GM21825 (cell line): ENCODE measurements around the gene PLEKHG4.

Experiments
- ATAC-seq: cut with Tn5 transposase; IDR thresholded peaks from one replicate; pipeline ENCODE4 v1.9.1; 2021; ENCODE audit warnings: mild to moderate bottlenecking, moderate library complexity; ENCODE audit not compliant: unreplicated experiment

PLEKHG4 gene

DNA sequence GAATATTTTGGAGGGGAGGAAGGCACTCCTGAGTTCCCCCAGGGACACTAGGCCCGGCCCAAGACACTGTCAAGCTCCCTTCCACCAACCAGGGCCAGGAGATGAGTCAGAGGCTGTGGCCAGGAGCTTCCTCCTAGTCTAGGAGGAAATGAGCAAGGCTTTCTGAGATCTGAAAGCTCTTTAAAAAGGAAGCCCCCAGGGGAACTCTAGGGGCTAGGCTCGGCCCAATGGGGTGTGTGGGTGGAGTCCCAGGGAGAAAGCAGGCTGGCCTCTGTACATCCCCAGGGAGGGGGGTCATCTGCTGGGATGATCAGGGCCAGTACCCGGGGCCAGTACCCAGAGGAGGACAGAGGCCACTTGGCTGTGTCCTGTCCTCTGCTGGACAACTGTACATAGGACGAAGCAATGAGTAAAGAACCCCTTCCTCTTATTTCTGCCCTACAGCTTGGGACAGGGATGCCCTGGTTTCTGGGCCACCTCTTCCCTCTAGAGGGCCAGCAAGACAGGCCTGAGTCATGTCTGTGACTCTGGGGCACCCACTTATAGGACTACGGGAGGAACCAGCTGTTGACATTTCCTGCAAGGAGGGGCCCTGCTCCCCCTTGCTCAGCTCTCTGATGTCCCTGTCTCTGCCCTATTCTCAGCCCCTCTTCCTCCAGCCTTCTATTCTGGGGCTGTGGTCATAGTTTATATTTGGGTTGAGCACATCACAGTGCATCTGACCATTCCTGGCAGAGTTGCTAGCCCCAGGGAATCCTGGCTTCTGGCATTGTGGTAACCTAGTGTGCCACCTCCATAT, 34.7 kb upstream of the PLEKHG4 start:
- peak; percentile 47 for ATAC-seq

DNA sequence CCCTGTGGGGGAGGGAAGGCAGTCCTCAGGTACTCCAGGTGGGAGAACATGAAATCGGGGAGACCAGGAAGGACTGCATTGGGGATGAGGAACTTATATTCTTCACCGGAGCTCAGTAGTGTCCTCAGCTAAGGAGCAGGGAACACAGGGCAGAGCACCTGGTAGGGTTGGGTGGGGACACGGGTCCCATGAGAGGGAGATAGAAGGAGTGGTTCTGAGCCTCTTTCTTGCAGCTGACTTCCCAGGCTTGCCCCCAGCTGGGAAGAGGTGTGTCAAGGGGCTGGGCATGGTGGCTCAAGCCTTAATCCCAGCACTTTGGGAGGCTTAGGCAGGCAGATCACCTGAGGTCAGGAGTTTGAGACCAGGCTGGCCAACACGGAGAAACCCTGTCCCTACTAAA, 34.1 kb upstream of the PLEKHG4 start:
- ATAC-seq = no peak

DNA sequence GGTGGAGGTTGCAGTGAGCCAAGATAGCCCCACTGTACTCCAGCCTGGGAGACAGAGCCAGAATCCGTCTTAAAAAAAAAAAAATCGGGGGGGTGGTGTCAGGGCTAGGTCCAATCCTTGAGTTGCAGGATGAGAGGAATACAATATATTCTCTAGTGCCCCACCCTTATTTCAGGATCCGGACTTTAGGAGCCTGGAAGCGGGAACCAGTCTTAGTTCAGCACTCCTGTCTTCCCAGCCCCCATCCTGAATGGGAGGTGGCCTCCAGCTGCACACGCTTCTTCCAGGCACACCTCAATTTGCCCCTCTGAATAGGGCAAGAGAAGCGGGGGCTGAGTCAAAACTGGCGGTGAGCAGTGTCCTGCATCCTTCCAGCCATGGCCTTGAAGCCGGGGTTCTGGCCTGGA, 33.7 kb upstream of the PLEKHG4 start:
- ATAC-seq = no peak

DNA sequence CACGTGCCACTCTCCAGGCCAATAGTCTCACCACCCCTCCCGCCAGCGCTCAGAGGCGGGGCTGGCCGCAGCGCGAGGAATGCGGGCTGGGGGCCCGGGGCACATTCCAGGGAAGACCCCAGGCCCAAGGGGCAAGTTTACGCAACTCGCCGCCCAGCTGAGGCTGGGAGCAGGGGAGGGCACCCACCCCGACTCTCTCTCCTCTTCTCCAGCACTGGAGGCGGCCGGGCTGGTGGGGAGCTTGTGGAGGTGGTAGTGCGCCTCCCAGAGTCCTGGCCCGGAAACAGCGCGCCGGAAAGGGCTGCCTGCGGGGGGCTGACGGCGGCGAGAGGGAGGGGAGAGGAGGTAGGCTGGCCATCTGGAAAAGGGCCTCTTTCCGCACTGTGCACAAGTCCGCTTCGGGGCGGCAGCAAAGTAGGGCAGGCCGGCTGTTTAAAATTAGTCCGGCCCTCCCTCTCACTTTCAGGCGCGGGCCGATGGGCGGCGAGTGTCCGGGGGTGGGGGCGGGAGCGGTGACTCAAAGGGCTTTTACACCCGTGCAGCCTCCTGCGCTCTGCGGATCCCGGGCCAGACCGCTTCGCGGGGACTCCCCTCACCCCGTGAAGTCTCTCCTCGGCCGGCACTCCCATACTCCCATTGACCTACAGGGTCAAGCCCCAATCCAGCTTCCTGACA, 33.1 kb upstream of the PLEKHG4 start:
- no peak for ATAC-seq

DNA sequence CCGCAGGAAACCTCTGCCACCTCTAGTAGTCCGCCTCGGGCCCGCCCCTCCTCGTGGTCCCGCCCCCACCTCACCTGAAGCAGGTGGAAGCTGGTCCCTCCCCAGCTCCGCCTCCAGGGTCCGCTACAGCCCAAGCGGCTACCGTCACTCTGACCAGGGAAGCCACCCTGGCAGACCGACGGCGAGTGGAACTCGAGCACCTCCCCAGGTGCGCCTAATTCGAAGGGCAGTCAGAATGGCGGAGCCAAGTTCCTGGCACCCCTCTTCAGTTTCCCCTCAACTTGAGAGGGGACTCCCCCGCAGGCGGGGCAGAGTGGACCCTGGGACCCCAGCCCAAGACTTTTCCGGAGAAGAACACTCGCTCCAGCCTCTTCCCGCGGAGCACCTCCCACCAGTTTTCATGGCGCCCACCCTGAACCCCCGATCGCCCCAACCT, 32.6 kb upstream of the PLEKHG4 start:
- ATAC-seq = no peak

DNA sequence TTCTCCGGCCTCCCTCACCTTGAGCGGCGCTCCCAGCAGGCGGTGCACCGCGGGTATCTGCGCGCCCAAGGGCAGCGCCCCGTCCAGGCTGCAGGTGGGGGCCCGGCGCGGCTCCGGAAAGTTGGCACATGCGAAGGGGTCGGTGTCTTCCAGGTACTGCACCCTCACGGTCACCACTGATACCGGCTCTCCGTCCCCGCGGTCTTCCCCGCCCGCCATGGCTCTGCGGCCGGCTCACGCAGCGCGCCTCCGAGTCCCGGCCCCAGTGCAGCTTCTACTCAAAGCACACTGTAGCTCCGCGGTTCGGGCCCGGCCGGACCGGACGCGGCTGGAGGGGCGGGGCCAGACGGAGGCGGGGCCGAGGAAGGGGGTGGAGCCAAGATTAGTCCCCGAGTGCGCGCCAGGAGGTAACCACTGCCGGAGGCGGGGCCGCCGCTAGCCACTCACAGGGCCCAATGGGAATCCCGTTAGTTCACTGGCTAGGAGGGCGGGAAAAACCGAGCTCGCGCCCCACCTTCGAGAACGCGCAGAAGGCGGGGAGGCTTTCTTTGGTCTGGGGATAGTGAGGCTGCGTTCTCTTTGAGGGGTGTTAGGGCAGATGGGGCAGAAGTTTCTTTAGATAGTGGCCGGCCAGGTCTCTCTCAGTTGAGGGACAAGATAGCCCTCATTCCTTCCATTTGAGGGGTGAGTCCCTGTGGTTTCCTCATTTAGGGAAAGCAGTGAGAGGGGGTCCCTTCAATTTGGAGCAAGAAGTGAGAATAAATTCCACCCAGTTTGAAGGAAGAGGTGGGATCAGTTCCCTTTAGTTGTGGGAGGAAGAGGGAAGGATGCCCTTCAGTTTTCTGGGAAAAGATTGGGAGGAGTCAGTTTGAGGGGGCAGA, 31.9 kb upstream of the PLEKHG4 start, which contains the start of gene FHOD1:
Gene FHOD1, minus strand, starts transcription at position 290 of the 881 bp plus-strand sequence. Its CDS starts 71 bp downstream, at position 219.
- ATAC-seq = peak; percentile 40

DNA sequence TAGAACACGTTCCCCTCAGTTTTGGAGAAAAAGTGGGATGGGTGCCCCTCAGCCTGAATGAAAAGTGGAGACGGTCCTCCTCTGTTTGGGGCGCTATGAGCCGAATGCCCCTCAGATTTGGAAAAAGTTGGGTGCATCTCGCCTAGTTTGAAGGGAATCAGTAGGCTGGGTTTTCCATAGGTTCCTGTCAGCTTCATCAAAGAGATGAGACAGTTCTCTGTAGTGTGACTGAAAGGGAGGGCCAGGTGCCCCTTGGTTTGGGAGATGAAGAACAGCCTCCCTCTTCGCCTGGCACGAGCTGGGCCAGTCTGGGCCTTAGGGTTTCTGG, 31.3 kb upstream of the PLEKHG4 start:
- no peak for ATAC-seq

DNA sequence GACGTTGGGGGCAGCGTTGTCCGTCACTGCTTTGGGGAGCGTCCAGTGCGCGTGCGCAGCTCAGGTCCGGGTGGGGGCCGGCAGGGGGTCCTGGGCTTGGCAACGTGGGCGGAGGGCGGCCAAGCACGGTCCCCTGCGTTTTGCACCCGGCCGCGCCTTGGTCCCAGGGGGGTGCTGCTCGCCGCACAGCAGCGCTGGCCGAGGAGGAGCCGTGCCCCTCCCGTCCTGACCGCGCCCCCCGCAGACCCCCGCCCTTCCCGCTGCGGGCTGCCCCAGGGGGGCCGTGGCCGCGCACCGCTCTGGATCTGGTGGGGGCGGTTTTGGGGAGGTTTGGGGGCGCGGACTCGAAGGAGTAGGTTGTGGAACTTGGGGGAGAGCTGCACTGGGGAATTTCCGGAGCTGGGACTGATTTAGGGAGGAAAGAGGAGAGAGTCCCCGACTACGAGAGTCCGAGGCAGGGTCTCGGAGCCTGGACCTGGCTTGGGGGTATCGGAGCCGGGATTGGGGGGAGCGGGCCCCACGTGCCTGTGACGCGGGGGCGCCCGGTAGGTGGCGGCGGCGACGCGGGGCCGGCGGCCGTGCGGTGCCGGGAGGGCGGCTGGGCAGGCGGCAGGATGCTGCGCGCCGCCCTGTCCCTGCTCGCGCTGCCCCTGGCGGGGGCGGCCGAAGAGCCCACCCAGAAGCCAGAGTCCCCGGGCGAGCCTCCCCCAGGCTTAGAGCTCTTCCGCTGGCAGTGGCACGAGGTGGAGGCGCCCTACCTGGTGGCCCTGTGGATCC, 30.7 kb upstream of the PLEKHG4 start, which contains the start of gene SLC9A5:
Gene SLC9A5, plus strand, starts transcription at position 579 of the 777 bp plus-strand sequence. Its CDS starts 36 bp downstream, at position 615.
- ATAC-seq = no peak

DNA sequence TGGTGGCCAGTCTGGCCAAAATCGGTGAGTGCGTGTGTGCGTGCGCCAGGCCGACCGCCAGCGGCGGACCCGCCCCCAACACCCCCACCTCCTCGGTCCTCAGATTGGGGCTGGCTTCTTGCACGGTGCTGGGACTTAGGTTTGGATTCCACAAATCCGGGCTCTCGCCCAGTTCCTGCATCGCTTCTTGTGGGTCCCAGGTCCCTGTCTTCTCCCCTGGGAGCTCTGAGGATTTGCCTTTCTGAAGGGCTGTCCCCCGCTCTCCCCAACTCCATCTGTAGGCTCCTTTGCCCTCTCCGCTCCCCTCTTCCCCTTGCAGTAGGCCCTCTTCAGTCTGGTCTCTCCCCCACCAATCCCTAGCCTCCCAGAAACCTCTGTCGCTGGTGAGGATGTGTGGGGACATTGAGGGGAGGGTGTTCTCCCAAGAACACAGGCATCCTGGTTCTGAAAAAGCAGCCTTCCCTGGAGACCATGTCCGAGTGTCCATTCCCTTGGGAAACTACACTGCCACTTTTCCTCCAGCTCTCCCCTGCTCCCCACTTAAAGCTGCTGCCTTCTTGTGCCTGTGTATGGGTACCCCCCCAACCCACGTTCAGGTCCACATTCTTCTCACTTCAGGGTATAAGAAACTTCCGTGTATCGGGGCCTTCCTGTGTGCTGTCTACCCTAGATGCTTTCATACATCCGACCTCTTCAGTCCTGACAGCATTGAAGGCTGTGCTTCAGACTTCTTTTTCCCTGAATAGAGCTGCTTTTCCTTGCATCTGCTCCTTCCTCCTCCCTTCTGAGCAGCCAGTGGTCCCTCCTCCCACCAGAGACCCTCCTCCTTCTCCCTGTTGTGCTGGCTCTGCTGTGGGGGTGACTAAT, 29.9 kb upstream of the PLEKHG4 start:
- no peak for ATAC-seq

DNA sequence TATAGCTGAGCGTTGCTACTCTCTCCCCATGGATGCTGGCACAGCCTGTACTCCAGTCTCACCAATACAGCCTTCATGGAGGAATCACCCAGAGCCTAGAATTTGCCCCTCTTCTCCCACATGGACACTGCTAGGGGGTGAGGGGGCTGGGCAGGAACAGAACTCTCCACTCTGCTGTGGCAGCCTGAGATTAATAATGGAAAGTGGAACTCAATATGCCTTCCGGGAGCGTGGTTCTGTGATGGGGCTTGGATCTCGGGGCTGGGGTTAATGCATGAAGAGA, 29.3 kb upstream of the PLEKHG4 start:
- no peak for ATAC-seq

DNA sequence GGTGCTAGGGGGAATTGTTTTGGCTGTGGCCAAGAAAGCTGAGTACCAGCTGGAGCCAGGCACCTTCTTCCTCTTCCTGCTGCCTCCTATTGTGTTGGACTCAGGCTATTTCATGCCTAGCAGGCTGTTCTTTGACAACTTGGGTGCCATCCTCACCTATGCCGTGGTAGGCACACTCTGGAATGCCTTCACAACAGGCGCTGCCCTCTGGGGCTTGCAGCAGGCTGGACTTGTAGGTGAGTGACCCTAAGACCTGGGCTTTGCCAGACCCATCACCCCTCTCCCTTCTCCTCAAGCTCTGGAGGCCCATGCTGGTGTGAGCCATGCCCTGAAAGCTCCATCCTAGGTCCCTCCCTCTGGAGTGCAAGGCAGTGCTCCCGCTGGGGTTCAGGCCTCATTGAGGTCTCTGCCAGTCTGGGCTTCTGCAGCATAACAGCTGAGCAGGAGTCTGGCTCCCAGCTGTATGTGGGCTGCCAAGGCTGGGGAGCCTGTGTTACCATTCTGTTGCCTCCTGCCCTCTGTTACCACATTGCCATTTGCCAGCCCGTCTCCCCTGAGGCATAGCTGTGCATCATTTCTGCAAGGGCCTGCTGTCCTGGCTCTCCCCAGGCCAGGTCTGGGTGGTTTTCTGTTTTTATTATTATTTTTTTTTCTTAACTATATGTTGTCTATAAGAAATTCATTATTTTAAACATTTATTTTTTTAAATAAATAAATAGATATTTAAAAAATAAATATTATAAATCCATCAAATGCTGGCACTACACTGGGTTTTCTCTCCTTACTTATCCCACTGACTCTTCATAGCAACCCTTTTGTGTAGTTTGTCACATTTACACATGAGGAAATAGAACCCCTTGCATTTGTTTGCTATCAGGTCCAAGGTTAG, 26.5 kb upstream of the PLEKHG4 start:
- ATAC-seq = no peak

DNA sequence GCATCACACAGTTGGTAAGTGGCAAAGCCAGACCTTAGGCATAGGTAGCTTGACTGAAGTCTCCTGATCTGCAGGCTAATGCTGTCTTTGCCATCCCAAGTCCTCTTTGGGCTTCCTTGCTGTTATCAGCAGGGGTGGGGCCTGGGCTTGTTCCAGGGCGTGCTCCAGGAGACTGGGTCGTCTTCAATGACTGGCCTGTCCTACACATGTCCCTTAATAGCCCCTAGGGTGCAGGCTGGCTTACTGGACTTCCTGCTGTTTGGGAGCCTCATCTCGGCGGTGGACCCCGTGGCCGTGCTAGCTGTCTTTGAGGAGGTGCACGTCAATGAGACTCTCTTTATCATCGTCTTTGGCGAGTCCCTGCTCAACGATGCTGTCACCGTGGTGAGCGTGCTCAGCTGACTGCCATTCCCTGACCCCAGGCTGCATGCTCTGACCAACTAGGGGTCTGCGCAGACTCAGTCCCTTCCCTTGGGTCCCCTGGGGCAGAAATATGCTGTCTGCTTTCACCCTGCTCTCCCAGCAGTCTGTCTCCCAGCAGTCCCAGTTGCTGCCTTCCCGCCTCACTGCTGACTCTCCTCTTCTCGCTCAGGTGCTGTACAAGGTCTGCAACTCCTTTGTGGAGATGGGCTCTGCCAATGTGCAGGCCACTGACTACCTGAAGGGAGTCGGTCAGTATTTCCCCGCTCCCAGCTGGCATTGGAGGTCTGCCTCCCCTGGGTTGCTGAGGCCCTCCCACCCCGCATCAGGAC, 24.4 kb upstream of the PLEKHG4 start:
- ATAC-seq = no peak

DNA sequence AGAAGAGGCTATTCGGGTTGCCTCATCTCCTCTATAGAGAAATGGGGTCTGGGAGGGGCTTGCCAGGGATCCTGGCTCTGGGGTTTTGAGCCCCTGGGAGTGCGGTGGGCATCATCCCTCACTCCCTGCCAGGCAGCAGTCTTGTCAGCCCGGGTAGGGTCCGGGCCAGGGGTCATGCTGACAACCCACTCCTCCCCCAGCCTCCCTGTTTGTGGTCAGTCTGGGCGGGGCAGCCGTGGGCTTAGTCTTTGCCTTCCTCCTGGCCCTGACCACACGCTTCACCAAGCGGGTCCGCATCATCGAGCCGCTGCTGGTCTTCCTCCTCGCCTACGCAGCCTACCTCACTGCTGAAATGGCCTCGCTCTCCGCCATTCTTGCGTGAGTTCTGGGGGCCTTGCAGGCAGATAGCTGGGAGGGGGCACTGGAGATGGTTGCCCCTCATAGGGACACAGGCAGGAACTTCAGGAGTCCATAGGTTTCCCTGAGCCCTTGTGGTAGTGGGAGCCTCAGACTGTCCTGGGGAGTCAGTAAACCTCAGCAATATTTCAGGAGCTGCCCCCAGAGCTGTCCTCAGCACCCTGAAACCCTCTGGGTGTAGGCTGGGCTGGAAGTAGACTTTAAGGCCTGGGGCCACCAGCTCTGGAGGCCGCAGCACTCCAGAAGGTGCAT, 23.6 kb upstream of the PLEKHG4 start:
- ATAC-seq = no peak

DNA sequence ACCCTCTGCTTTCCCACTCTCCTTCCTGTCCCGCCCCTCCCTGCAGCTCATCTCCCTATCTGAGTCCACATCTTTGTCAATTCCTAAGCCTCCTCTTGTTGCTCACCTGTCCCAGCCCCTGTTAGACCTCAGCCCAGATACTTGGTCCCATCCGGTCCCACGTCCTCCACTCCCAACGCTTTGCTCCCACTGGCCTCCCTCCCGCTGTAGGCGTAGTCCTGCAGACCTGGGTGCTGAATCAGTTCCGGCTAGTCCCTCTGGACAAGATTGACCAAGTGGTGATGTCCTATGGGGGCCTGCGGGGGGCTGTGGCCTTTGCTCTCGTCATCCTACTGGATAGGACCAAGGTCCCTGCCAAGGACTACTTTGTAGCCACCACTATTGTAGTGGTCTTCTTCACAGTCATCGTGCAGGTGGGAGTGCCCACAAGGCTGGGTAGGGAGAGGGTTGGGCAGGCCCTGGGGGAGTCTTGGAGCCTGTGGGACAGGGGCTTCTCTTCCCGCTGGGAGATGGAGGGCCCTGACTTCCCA, 22.6 kb upstream of the PLEKHG4 start:
- no peak for ATAC-seq

DNA sequence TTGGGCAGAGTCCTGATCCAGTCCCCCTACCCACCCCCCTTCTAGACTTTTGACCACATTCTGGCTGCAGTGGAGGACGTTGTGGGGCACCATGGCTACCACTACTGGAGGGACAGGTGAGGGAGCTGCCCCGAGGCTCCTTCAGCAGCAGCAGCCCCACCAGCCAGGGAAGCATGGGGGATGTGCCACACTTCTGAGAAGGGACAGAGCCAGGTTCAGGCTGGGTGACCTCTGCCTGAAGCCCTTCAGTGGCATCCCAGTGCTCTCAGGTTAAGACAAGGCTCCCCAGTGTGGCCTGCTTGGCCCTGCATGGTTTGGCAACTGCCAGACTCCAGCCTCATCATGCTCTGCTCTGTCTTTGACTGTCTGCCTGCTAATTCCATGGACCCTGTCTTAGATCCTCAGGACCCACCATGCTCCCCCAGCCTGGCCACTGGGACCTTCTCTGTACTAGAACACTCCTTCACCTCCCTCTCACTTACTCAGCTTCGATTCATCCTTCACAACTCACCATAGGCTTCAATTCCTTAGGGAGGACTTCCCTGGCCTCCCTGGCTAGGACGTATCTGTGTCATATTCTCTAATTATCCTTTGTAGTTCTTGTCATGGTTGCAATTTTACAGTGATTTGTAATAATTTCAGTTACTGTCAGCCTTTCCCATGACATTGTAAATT, 21.7 kb upstream of the PLEKHG4 start:
- no peak for ATAC-seq

DNA sequence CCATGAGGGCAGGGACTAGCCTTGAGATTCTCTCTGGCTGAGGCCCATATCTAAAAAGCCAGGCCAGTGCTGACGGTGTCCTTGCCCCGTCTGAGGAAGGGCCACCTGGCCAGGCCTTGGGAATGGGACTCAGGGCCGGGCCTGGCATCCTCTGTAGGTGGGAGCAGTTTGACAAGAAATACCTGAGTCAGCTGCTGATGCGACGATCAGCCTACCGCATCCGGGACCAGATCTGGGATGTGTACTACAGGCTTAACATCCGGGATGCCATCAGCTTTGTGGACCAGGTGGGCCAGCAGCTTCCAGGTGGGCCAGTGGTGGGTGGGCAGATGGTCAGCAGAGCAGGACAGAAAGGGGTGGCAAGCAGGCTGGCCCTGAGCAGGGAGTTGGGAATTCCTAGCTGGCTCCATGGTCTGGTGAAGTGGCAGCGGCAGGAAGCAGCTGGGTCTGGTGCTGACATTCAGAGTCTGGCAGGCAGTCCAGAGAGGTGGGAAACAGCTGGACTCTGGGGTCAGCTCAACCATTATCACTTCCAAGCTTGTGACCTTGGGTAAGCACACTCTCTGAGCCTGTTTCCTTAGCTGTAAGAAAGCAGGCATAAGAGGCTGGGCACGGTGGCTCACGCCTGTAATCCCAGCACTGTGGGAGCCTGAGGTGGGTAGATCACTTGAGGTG, 21.0 kb upstream of the PLEKHG4 start:
- no peak for ATAC-seq
